ENCODE results near the gene SLC22A14.

DNA sequence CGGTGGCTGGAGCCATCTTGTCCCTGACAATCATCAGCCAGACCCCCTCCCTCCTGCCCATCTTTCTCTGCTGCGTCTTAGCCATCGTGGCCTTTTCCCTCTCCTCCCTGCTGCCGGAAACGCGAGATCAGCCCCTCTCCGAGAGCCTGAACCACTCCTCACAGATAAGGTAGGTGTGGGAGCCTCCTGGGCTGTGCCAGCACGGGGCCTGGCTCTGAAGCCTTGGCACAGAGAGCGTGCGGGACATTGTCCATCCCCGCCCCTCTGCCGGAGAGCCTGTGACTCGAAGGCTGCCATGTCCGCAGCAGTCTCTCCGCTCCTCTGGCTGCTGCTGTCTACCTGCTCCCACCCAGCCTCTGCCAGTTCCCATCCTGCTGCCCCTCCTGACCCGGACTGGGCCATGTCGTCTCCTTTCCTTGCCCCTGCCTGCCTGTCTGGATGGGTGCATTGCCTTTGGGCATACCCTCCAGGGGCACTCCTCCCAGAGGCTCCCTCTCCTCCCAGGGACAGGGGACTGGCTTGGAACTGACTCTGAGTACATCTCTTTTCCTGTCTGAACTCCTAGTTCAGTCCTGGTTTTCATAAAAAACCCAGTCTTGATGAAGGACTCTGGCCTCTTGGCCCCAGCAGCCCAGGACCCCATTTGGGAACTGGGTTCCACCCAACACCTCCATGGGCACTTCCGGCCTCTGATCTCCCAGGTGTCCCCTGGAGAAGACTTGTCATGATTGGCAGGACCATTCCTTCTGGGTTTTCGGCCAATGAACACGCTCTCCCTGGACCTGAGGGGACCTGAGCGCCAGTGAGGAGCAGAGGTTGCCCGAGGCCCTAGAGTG lies 34.5 kb downstream of the SLC22A14 start:
- TF ChIP-seq, protein P1, sequence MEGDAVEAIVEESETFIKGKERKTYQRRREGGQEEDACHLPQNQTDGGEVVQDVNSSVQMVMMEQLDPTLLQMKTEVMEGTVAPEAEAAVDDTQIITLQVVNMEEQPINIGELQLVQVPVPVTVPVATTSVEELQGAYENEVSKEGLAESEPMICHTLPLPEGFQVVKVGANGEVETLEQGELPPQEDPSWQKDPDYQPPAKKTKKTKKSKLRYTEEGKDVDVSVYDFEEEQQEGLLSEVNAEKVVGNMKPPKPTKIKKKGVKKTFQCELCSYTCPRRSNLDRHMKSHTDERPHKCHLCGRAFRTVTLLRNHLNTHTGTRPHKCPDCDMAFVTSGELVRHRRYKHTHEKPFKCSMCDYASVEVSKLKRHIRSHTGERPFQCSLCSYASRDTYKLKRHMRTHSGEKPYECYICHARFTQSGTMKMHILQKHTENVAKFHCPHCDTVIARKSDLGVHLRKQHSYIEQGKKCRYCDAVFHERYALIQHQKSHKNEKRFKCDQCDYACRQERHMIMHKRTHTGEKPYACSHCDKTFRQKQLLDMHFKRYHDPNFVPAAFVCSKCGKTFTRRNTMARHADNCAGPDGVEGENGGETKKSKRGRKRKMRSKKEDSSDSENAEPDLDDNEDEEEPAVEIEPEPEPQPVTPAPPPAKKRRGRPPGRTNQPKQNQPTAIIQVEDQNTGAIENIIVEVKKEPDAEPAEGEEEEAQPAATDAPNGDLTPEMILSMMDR (IDR thresholded peaks at IDR 0.05) = no peak
- no peak for TF ChIP-seq POLR2AphosphoS5 (IDR thresholded peaks at IDR 0.05)
